HCT116 (cell line): Measurements from ENCODE around the gene LYRM1. TPM values are rescaled to one million over a fixed set of nuclear protein-coding genes. Genes with fewer than 3 reads are reported as not detected.

Experiments used
- ATAC-seq: fragments of 200-7000 bp; cut with Tn5 transposase; 2 replicates; pipeline ENCODE4 v1.9.1; 2020; ENCODE audit warnings: mild to moderate bottlenecking, moderate library complexity
- BruUV-seq: library from RNA; stranded (reverse); fragments of 400-500 nt; replicated peaks from 2 replicates; lab custom pipeline; 2021; lab: Mats Ljungman, UMichigan
- CTCF ChIA-PET: fragments of 300-600 bp; sonication (Branson Sonifier 250); formaldehyde crosslinking; loops from one replicate; lab custom pipeline; 2021; ENCODE audit warnings: antibody characterized with exemption; lab: Charles Lee
- POLR2A ChIA-PET: fragments of 300-600, 350-600 bp; sonication (Branson Sonifier 250); formaldehyde crosslinking; loops from one replicate; lab custom pipeline; 2021; ENCODE audit warnings: antibody characterized with exemption; lab: Charles Lee
- RAD21 ChIA-PET, 2 experiments: fragments of 300-600 bp; sonication (Branson Sonifier 250); formaldehyde crosslinking; loops; one replicate each; lab custom pipeline; 2023; ENCODE audit warnings: low total read pairs in 2 of 2; ENCODE audit not compliant: uncharacterized antibody in 2 of 2, unreplicated experiment in 2 of 2, low non-redundant PET in 1 of 2; lab: Charles Lee
- DNase-seq: peaks from one replicate; pipeline ENCODE4 v3.0.0-alpha.2; 2010; ENCODE audit warnings: low read depth, low spot score
- H2AFZ ChIP-seq: fragments of 200-600 bp; shearing (Covaris generic), sonication (generic); 2 replicates; pipeline ENCODE4 v1.6.1; 2017; ENCODE audit warnings: low read depth, mixed run types, mixed read lengths, antibody characterized with exemption, low read length; ENCODE audit not compliant: poor library complexity, severe bottlenecking
- H3K27ac ChIP-seq: 2 replicates; pipeline ENCODE4 v1.5.1; 2012; ENCODE audit warnings: low read depth, low read length
- H3K27me3 ChIP-seq: fragments of 200-600 bp; sonication (generic); 2 replicates; pipeline ENCODE4 v1.6.1; 2016; ENCODE audit warnings: mixed run types, low read length, mixed read lengths; ENCODE audit not compliant: insufficient read depth
- H3K36me3 ChIP-seq, 2 experiments: fragments of 200-500 bp in 1 of 2; fragments of 200-600 bp in 1 of 2; sonication (Bioruptor generic) in 1 of 2; sonication (generic) in 1 of 2; 2 replicates each; pipeline versions ENCODE4 v1.5.1 to v1.6.1; 2014 to 2016; ENCODE audit warnings: low read length in 2 of 2, inconsistent platforms in 1 of 2, mixed read lengths in 1 of 2, mixed run types in 1 of 2; ENCODE audit not compliant: insufficient read depth in 2 of 2, control insufficient read depth in 1 of 2
- H3K4me1 ChIP-seq, 2 experiments: fragments of 200-600 bp in 1 of 2; sonication (generic) in 1 of 2; 2 replicates each; pipeline versions ENCODE4 v1.5.1 to v1.6.1; 2012 to 2017; ENCODE audit warnings: low read length in 2 of 2, inconsistent platforms in 1 of 2, mild to moderate bottlenecking in 1 of 2, mixed read lengths in 1 of 2, mixed run types in 1 of 2, moderate library complexity in 1 of 2; ENCODE audit not compliant: insufficient read depth in 2 of 2, control insufficient read depth in 1 of 2
- H3K4me2 ChIP-seq: fragments of 200-600 bp; sonication (generic); 2 replicates; pipeline ENCODE4 v1.6.1; 2017; ENCODE audit warnings: mixed run types, low read length, mixed read lengths
- H3K4me3 ChIP-seq, 2 experiments: fragments of 200-600 bp in 1 of 2; sonication (generic) in 1 of 2; replicated peaks in 1 of 2; 2 replicates each; pipeline ENCODE4 v1.5.1; 2011 to 2016; ENCODE audit warnings: low read length in 2 of 2, control low read depth in 1 of 2, low read depth in 1 of 2, mild to moderate bottlenecking in 1 of 2, mixed read lengths in 1 of 2, mixed run types in 1 of 2
- H3K79me2 ChIP-seq: fragments of 200-600 bp; sonication (generic); 2 replicates; pipeline ENCODE4 v1.6.1; 2017; ENCODE audit warnings: mild to moderate bottlenecking, mixed run types, low read length, moderate library complexity, mixed read lengths; ENCODE audit not compliant: insufficient read depth
- H3K9ac ChIP-seq: fragments of 200-600 bp; sonication (generic); 2 replicates; pipeline ENCODE4 v1.6.1; 2016; ENCODE audit warnings: low read length, mixed read lengths
- H3K9me2 ChIP-seq: fragments of 200-600 bp; sonication (generic), shearing (Covaris generic); 2 replicates; pipeline ENCODE4 v1.6.1; 2017; ENCODE audit warnings: mixed run types, mild to moderate bottlenecking, moderate library complexity; ENCODE audit not compliant: insufficient read depth
- H3K9me3 ChIP-seq, 2 experiments: fragments of 200-500 bp in 1 of 2; fragments of 200-600 bp in 1 of 2; sonication (Bioruptor generic) in 1 of 2; sonication (generic) in 1 of 2; 2 replicates each; pipeline ENCODE4 v1.6.1; 2014 to 2017; ENCODE audit warnings: low read length in 2 of 2, mixed read lengths in 2 of 2, inconsistent platforms in 1 of 2, low read depth in 1 of 2, mild to moderate bottlenecking in 1 of 2, mixed run types in 1 of 2, moderate library complexity in 1 of 2; ENCODE audit not compliant: control insufficient read depth in 1 of 2, insufficient read depth in 1 of 2
- H4K20me1 ChIP-seq: fragments of 200-600 bp; sonication (generic), shearing (Covaris generic); 2 replicates; pipeline ENCODE4 v1.6.1; 2017; ENCODE audit warnings: mixed run types, mild to moderate bottlenecking, moderate library complexity; ENCODE audit not compliant: insufficient read depth
- ATF3 ChIP-seq: IDR thresholded peaks from 2 replicates; pipeline ENCODE4 v1.6.1; 2012
- CBX3 ChIP-seq: IDR thresholded peaks from 2 replicates; pipeline ENCODE4 v1.6.1; 2012; ENCODE audit warnings: low read depth
- ELF1 ChIP-seq: IDR thresholded peaks from 2 replicates; pipeline ENCODE4 v1.6.1; 2012; ENCODE audit warnings: low read depth, borderline replicate concordance
- EZH2phosphoT487 ChIP-seq: fragments of 200-600 bp; IDR thresholded peaks from 2 replicates; pipeline ENCODE4 v1.6.1; 2018; ENCODE audit warnings: antibody characterized with exemption, borderline replicate concordance
- FOSL1 ChIP-seq: IDR thresholded peaks from 2 replicates; pipeline ENCODE4 v1.6.1; 2012; ENCODE audit warnings: low read depth
- JUND ChIP-seq: IDR thresholded peaks from 2 replicates; pipeline ENCODE4 v1.6.1; 2012
- MAX ChIP-seq: IDR thresholded peaks from 2 replicates; pipeline ENCODE4 v1.6.1; 2012
- POLR2A ChIP-seq: IDR thresholded peaks from 2 replicates; pipeline ENCODE4 v1.7.0; 2011; ENCODE audit warnings: borderline replicate concordance; ENCODE audit not compliant: insufficient read depth, insufficient read length; ENCODE audit errors: extremely low read depth
- RAD21 ChIP-seq: IDR thresholded peaks from 2 replicates; pipeline ENCODE4 v1.6.1; 2012; ENCODE audit warnings: low read depth, mild to moderate bottlenecking
- SIN3A ChIP-seq: IDR thresholded peaks from 2 replicates; pipeline ENCODE4 v1.6.1; 2012; ENCODE audit warnings: low read depth
- SRF ChIP-seq: IDR thresholded peaks from 2 replicates; pipeline ENCODE4 v1.6.1; 2012; ENCODE audit warnings: low read depth
- ZBTB33 ChIP-seq: IDR thresholded peaks from 2 replicates; pipeline ENCODE4 v1.6.1; 2011; ENCODE audit warnings: mild to moderate bottlenecking, low read length, moderate library complexity; ENCODE audit not compliant: insufficient replicate concordance; ENCODE audit errors: extremely low read depth
- ZFX ChIP-seq: fragments of 450-650 bp; IDR thresholded peaks from 2 replicates; pipeline ENCODE4 v1.6.1; 2017
- intact Hi-C: fragments of 100-400 bp; cut with micrococcal nuclease; formaldehyde crosslinking; loops from 2 replicates; pipeline ENCODE4 v1.10.0; 2022
- total RNA-seq: library from RNA; stranded (reverse); gene quantifications from one replicate; pipeline ENCODE4 v1.2.1, GENCODE V29; 2021; ENCODE audit not compliant: unreplicated experiment

The LYRM1 gene
- total RNA-seq, 1 experiment from 2014 or later: 26.7 TPM

GRCh38 chr16:20884240-20884556 lies 16.4 kb upstream of the LYRM1 start:
- Histone ChIP-seq H3K4me1 (peaks cover 22 to 29% of the 10 kb centered on the region in 2 experiments), H3K27me3 (no peaks in the 10 kb centered on the region), H4K20me1 (no peaks in the 10 kb centered on the region), H3K9me2 (no peaks in the 10 kb centered on the region), H3K4me2 (no peak overlapping the region), H3K9me3 (no peaks in the 10 kb centered on the region), H3K27ac (no peak overlapping the region), H3K36me3 (no peaks in the 10 kb centered on the region), H3K79me2 (peaks cover 71% of the 10 kb centered on the region), H3K4me3 (no peak overlapping the region), H2AFZ (no peak overlapping the region), H3K9ac (no peak overlapping the region)
- no peak for TF ChIP-seq SIN3A
- TF ChIP-seq CBX3: no peak
- no peak for TF ChIP-seq ZFX
- TF ChIP-seq EZH2phosphoT487: no peak
- no peak for TF ChIP-seq SRF
- no peak for TF ChIP-seq JUND
- TF ChIP-seq ZBTB33: no peak
- no peak for TF ChIP-seq MAX
- TF ChIP-seq RAD21: no peak
- TF ChIP-seq FOSL1: no peak
- TF ChIP-seq POLR2A: no peak
- no peak for TF ChIP-seq ELF1
- no peak for TF ChIP-seq ATF3
- intact Hi-C loops: no loop called here
- POLR2A ChIA-PET: no interaction called here
- no TSS peak for BruUV-seq
- CTCF ChIA-PET: interaction anchor here (0.8 kb wide), 1 partner anchor 19 kb away, joined by 3 read pairs; no protein-coding TSS in a partner anchor
- ATAC-seq (no peak), DNase-seq (no peak)
- RAD21 ChIA-PET: no interaction called here
